ENCODE results near the gene KCNT2.

DNA sequence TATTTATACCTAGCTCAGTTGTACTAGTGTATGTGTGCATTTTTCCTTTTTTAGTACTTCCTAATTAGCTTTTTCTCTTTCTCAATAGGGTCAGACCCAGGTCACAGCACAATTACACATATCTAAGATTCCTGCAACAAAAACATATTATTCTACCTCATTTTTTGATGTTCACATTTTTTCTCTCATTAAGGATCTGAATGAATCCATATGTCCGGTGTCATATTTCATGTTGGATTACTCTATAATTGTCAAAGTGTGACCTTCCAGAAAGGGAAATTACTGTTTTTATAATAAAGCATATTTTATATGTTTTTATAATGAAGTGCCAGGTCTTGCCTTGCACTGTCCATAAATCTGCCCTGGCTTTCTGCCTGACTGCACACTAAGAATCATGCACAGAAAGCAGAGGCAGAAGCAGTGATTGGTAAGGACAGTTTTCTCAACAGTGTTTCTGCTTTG, 143.7 kb downstream of the KCNT2 start:
- TF ChIP-seq CTCF (IDR thresholded peaks at IDR 0.05) (no peak), POLR2A (IDR thresholded peaks at IDR 0.05; ENCODE audit: low read depth) (no peak)
